ENCODE results near the gene RPL13A. TPM values are rescaled to one million over a fixed set of nuclear protein-coding genes. Genes with fewer than 3 reads are reported as not detected.

The RPL13A gene

GRCh38 chr19:49534632-49535385 lies 47.4 kb downstream of the RPL13A start:
- Histone ChIP-seq H2BK5ac (ENCODE audit: low read length) (no peak overlapping the region), H2BK15ac (replicated peaks; ENCODE audit: low read depth) (no peak overlapping the region), H3K4me2 (ENCODE audit: low read length) (peak overlapping the region; percentile 88), H3K27ac (ENCODE audit: low read depth, low read length) (no peak overlapping the region), H3K4me3 (ENCODE audit: low read length) (no peak overlapping the region), H4K5ac (ENCODE audit: low read length) (no peak overlapping the region), H2BK120ac (ENCODE audit: low read depth, low read length) (no peak overlapping the region), H3K4me1 (ENCODE audit: control insufficient read depth, low read depth, low read length) (no peaks in the 10 kb centered on the region), H3K79me2 (ENCODE audit: control insufficient read depth, insufficient read depth, low read length) (no peaks in the 10 kb centered on the region), H3K79me1 (ENCODE audit: low read length) (no peaks in the 10 kb centered on the region), H3K27me3 (ENCODE audit: insufficient read depth, low read length, poor library complexity) (no peaks in the 10 kb centered on the region), H3K23ac (ENCODE audit: low read length) (no peak overlapping the region), H3K36me3 (ENCODE audit: control insufficient read depth, insufficient read depth, low read length) (no peaks in the 10 kb centered on the region), H3K56ac (ENCODE audit: low read length) (no peak overlapping the region), H3K9ac (ENCODE audit: low read length) (peak overlapping the region; percentile 67), H3K18ac (ENCODE audit: low read length) (no peak overlapping the region), H3K4ac (ENCODE audit: low read depth, low read length) (no peak overlapping the region), H4K8ac (ENCODE audit: low read depth, low read length) (no peak overlapping the region), H2AK5ac (ENCODE audit: low read length) (no peak overlapping the region)
- DNase-seq, result no peak
- WGBS (ENCODE audit: extremely low coverage, insufficient coverage, low lambda C conversion rate), result no CpG with 5 or more reads among the region's 8 CpGs

- Histone ChIP-seq H3K4me2 (ENCODE audit: low read length) (no peak overlapping the region), H3K9ac (ENCODE audit: low read length) (no peak overlapping the region), H3K27me3 (ENCODE audit: insufficient read depth, low read length, poor library complexity) (no peaks in the 10 kb centered on the region), H3K4me1 (ENCODE audit: control insufficient read depth, low read depth, low read length) (no peaks in the 10 kb centered on the region), H3K4ac (ENCODE audit: low read depth, low read length) (no peak overlapping the region), H2AK5ac (ENCODE audit: low read length) (no peak overlapping the region), H3K4me3 (ENCODE audit: low read length) (no peak overlapping the region), H2BK15ac (replicated peaks; ENCODE audit: low read depth) (no peak overlapping the region), H4K8ac (ENCODE audit: low read depth, low read length) (no peak overlapping the region), H3K56ac (ENCODE audit: low read length) (no peak overlapping the region), H3K23ac (ENCODE audit: low read length) (no peak overlapping the region), H2BK120ac (ENCODE audit: low read depth, low read length) (no peak overlapping the region), H3K79me2 (ENCODE audit: control insufficient read depth, insufficient read depth, low read length) (no peaks in the 10 kb centered on the region), H3K27ac (ENCODE audit: low read depth, low read length) (no peak overlapping the region), H3K79me1 (ENCODE audit: low read length) (no peaks in the 10 kb centered on the region), H2BK5ac (ENCODE audit: low read length) (no peak overlapping the region), H4K5ac (ENCODE audit: low read length) (no peak overlapping the region), H3K18ac (ENCODE audit: low read length) (no peak overlapping the region), H3K36me3 (ENCODE audit: control insufficient read depth, insufficient read depth, low read length) (no peaks in the 10 kb centered on the region)
- no peak for DNase-seq
- WGBS (ENCODE audit: extremely low coverage, insufficient coverage, low lambda C conversion rate), result no CpG with 5 or more reads among the region's 22 CpGs
Observed at GRCh38 chr19:49536921-49537462, 49.6 kb downstream of the RPL13A start.

GRCh38 chr19:49538643-49539042 lies 51.2 kb downstream of the RPL13A start:
- H3K23ac ChIP-seq (ENCODE audit: low read length), result no peak overlapping the region

GRCh38 chr19:49539192-49539952 lies 52.0 kb downstream of the RPL13A start:
- Histone ChIP-seq H2BK120ac (ENCODE audit: low read depth, low read length) (no peak overlapping the region), H2BK5ac (ENCODE audit: low read length) (no peak overlapping the region), H3K4ac (ENCODE audit: low read depth, low read length) (no peak overlapping the region), H3K9ac (ENCODE audit: low read length) (no peak overlapping the region), H4K8ac (ENCODE audit: low read depth, low read length) (no peak overlapping the region), H3K27ac (ENCODE audit: low read depth, low read length) (no peak overlapping the region), H3K4me2 (ENCODE audit: low read length) (no peak overlapping the region), H3K79me1 (ENCODE audit: low read length) (no peaks in the 10 kb centered on the region), H2BK15ac (replicated peaks; ENCODE audit: low read depth) (no peak overlapping the region), H3K56ac (ENCODE audit: low read length) (no peak overlapping the region), H3K79me2 (ENCODE audit: control insufficient read depth, insufficient read depth, low read length) (no peaks in the 10 kb centered on the region), H3K27me3 (ENCODE audit: insufficient read depth, low read length, poor library complexity) (no peaks in the 10 kb centered on the region), H3K4me1 (ENCODE audit: control insufficient read depth, low read depth, low read length) (no peaks in the 10 kb centered on the region), H3K4me3 (ENCODE audit: low read length) (no peak overlapping the region), H3K36me3 (ENCODE audit: control insufficient read depth, insufficient read depth, low read length) (no peaks in the 10 kb centered on the region), H4K5ac (ENCODE audit: low read length) (no peak overlapping the region), H3K18ac (ENCODE audit: low read length) (no peak overlapping the region), H3K23ac (ENCODE audit: low read length) (no peak overlapping the region), H2AK5ac (ENCODE audit: low read length) (no peak overlapping the region)
- WGBS (ENCODE audit: extremely low coverage, insufficient coverage, low lambda C conversion rate), result no CpG with 5 or more reads among the region's 13 CpGs
- no peak for DNase-seq

More at GRCh38 chr19:49538643-49539042, 51.2 kb downstream of the RPL13A start:
- Histone ChIP-seq H3K79me2 (ENCODE audit: control insufficient read depth, insufficient read depth, low read length) (no peaks in the 10 kb centered on the region), H3K79me1 (ENCODE audit: low read length) (no peaks in the 10 kb centered on the region), H2BK5ac (ENCODE audit: low read length) (no peak overlapping the region), H3K4me3 (ENCODE audit: low read length) (no peak overlapping the region), H4K5ac (ENCODE audit: low read length) (no peak overlapping the region), H2BK120ac (ENCODE audit: low read depth, low read length) (no peak overlapping the region), H2AK5ac (ENCODE audit: low read length) (no peak overlapping the region), H2BK15ac (replicated peaks; ENCODE audit: low read depth) (no peak overlapping the region), H3K36me3 (ENCODE audit: control insufficient read depth, insufficient read depth, low read length) (no peaks in the 10 kb centered on the region), H3K56ac (ENCODE audit: low read length) (no peak overlapping the region), H4K8ac (ENCODE audit: low read depth, low read length) (no peak overlapping the region), H3K9ac (ENCODE audit: low read length) (no peak overlapping the region), H3K27me3 (ENCODE audit: insufficient read depth, low read length, poor library complexity) (no peaks in the 10 kb centered on the region), H3K4me1 (ENCODE audit: control insufficient read depth, low read depth, low read length) (no peaks in the 10 kb centered on the region), H3K18ac (ENCODE audit: low read length) (no peak overlapping the region), H3K27ac (ENCODE audit: low read depth, low read length) (no peak overlapping the region), H3K4me2 (ENCODE audit: low read length) (no peak overlapping the region), H3K4ac (ENCODE audit: low read depth, low read length) (no peak overlapping the region)
- WGBS (ENCODE audit: extremely low coverage, insufficient coverage, low lambda C conversion rate), result no CpG with 5 or more reads among the region's 5 CpGs
- no peak for DNase-seq

Small RNAs within 50 kb of the gene (small RNA-seq; reads per million reads assigned to genes)
- gene COX6CP7 (ENCODE audit: insufficient read depth) (not detected), gene MIR150 (ENCODE audit: insufficient read depth) (46.0 reads per million, percentile 94 among the genes with 10 or more reads in this experiment), gene SNORD32A (ENCODE audit: insufficient read depth) (not detected), gene SNORD33 (ENCODE audit: insufficient read depth) (not detected), gene SNORD34 (ENCODE audit: insufficient read depth) (not detected), gene SNORD35A (ENCODE audit: insufficient read depth) (not detected), gene SNORD35B (ENCODE audit: insufficient read depth) (not detected)

All from mesendoderm (in vitro differentiated cells).